GM18858 (cell line): ENCODE measurements around the gene SPAAR.
"Not testable (repeated sequence)": the region's sequence is repeated elsewhere in the genome, so short reads cannot be mapped to it uniquely, and the experiment has no call there.

Experiments used
- ATAC-seq: cut with Tn5 transposase; IDR thresholded peaks from one replicate; pipeline ENCODE4 v1.9.1; 2021; ENCODE audit not compliant: unreplicated experiment

SPAAR gene

DNA sequence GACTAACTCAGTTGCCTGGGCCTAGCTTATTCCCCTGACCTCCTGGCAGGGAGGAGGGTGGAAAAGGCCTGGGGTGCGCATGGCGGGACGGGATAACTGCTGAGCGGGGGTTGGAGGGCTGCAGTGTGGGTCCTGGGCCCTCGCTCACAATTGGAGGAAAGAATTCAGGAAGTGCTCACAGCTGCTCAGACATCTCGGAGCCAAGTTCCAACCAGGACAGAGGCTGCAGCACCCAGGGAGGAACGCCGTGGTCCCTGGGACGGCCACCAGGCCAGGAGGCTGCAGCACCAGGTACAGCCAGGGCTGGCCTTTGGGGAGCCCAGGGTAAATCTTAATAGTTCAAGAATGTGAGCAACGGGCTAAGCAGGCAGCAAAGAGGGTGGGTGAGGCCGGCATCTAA, at the start of gene SPAAR:
Gene SPAAR, plus strand, starts transcription at position 217 of the 400 bp plus-strand sequence. CDS start 974 bp downstream, outside the sequence.
- ATAC-seq = no peak

DNA sequence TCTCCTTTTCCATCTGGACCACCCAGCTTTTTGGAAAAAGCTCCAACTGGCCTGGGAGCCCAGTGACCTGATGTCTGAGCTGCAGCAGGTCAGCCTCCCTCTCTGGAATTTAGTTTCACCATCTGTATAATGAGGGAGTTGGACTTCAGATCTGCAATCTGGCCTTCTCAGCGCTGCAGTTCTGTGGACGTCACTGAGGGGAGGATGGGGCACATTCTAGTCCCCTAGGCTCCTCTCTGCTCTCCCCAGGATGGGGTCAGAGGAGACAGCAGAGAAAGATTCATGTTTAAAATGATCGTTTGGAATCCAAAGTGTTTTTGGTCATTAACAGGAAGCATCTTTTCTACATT, 49.3 kb upstream of the SPAAR start:
- ATAC-seq = no peak

- ATAC-seq = no peak
Observed at GRCh38 chr9:35861161-35861897, 48.0 kb upstream of the SPAAR start.

DNA sequence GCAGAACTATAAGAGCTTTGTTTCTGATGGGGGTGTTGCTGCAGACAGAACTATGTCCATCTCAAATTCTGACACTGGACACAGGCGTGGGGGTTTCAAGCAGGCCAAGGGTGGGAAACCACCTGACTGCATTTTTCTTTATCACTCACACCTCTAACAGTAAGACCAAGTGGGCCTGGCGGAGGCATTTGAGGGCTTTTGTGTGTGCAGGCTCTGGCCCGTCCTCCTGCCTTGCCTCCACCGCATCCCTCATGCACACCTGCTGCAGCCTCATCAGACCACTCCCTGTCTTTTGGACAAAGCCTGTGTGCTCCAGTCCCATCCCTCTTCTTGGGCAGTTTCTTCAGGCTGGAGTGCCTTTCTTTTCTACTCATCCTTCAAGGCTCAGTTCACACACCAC, 47.0 kb upstream of the SPAAR start:
- no peak for ATAC-seq

DNA sequence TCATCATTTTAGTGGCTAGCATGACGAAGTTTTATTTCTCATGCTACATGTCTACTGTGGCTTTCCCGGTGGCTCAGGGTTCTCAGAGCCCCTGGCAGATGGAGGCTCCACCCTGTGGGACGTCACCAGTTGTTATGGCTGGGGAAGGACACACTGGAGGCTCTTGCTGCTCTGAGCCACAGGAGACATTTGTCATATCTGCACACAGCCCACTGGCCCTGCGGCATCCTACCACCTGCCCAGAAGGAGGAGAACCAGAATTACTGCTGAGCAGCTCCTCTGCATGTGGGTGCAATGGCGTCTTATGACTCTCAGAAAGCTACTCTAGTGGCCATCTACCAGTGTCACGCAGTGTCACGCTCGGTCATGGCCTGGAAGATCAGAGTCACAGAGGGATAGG, 45.7 kb upstream of the SPAAR start:
- ATAC-seq = no peak

DNA sequence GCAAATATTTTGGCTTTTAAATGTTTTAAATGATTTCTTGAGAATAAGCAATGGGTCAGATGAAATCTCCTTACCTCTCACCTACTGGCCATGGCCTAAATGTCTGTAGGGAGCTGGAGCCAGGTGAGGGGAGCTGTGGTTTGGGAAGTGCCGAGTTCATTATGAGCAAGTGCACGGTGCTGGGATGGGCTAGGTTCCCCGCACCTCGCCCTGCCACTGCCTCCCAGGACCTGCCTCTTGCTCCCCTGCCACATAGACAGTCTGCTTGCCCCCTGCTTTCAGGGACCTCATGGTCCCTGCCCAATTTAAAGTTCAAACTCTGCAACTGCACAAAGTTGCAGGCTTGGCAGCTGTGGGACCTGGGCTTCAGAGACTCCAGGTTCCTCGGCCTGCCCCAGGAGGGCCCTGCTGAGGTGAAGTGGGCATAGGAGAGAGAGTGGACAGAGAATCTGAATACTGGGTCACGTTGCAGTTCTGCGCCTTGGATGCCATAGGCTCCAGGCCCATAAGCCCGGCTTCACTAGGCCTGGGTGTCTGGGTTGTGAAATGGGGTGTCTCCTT, 44.5 kb upstream of the SPAAR start:
- ATAC-seq = no peak

DNA sequence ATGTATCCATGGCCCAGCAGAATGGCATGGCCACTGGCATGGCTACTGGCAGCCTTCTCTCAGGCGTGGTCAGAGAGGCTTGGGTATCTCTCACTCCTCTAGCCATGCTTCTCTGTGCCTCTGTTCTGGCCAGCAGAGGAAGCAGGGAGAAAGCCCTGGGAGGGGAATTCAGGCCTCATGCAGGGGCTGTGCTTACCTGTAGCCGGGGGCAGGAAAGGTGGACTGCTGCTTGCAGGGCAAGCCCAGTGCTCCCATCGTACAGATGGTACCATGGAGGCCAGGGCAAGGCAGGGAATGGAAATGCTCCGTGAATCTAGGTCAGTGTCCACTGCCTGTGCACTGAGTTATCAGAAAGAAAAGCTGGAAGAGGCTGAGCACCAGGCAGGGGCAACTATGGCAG, 41.8 kb upstream of the SPAAR start:
- no peak for ATAC-seq

DNA sequence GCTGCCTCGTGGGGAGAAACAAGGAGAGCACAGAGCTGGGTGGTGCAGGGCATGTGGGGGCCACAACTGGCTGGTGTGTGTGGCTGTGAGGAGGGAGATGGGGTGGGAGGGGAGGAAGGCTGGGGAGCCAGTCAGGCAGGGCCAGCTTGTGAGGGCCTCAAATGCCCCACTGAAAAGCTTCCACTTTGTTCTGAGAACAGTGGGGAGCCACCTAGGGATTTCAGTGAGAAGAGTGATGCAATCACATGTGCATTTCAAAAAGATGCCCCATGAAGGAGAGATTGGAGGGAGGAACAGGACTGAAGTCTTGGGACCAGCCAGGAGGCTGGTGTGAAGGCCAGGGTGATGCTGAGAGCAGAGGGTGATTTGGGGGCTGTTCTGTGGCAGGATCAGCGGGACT, 40.4 kb upstream of the SPAAR start:
- ATAC-seq = no peak

GRCh38 chr9:35869621-35870216, 39.6 kb upstream of the SPAAR start:
- no peak for ATAC-seq

GRCh38 chr9:35870351-35870923, 38.9 kb upstream of the SPAAR start, which contains the start of gene OR13J1:
OR13J1 (minus strand) TSS chr9:35870401; CDS start chr9:35870401, 0 bp downstream.
- ATAC-seq = no peak

- ATAC-seq = no peak
Observed at GRCh38 chr9:35871545-35871944, 37.7 kb upstream of the SPAAR start.

DNA sequence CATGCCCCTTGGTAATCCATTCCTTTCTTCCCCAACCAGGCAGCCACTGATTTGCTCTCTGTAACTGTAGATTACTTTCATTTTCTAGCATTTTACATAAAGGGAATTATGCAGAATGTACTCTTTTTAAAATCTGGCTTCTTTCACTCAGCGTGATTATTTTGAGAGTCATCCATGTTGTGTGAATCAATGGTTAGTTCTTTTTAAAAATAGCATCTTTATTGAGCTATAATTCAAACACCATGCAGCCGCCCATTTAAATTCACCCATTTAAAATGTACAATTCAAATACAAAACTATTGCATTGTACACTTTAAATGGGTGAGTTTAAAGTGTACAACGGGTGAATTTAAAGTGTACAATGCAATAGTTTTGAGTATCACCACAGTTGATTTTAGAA, 36.8 kb upstream of the SPAAR start:
- no peak for ATAC-seq

GRCh38 chr9:35882263-35882848, 26.9 kb upstream of the SPAAR start:
- ATAC-seq = no peak

DNA sequence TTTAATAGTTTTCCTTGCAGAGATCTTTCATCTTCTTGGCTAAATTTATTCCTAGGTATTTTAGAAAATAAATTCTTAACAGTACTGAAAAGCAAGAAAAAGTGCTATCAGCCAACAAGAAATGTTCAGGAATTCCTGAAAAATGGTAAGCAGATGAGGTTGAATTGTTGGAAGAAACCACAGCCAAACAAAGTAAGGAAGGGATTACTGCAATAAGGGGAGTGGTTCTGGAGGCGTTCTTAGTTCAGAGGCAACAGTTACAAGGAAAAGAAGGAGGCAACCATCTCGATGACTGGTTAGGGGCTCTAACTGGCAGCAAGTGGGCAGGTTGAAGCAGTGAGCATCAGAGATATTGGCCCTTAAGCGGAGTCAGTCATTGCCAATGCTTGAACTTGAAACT, 26.3 kb upstream of the SPAAR start:
- ATAC-seq = no peak

GRCh38 chr9:35884908-35885307, 24.4 kb upstream of the SPAAR start:
- ATAC-seq = not testable (repeated sequence)

GRCh38 chr9:35891646-35892045, 17.6 kb upstream of the SPAAR start:
- ATAC-seq = no peak

- ATAC-seq = no peak
Observed at GRCh38 chr9:35892051-35892450, 17.2 kb upstream of the SPAAR start.

GRCh38 chr9:35896570-35896969, 12.7 kb upstream of the SPAAR start:
- no peak for ATAC-seq

- ATAC-seq = not testable (repeated sequence)
Observed at GRCh38 chr9:35897376-35898099, 11.8 kb upstream of the SPAAR start.

- ATAC-seq = no peak
Observed at GRCh38 chr9:35898337-35898736, 11.0 kb upstream of the SPAAR start.

DNA sequence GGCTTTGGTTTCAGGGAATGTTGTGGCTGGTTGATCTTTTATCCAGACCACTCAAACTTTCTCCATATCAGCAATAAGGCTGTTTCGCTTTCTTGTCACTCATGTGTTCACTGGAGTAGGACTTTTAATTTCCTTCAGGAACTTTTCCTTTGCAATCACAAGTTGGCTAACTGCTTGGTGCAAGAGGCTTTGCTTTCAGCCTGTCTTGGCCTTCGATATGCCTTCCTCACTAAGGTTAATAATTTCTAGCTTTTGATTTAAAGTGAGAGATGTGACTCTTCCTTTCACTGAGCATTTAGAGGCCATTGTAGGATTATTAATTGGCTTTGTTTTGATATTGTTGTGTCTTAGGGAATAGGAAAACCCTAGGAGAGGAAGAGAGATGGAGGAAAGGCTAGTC, 10.3 kb upstream of the SPAAR start:
- no peak for ATAC-seq
